GM19397 (cell line): ENCODE measurements around the gene MEIOSIN.
"Not testable (repeated sequence)": the region's sequence is repeated elsewhere in the genome, so short reads cannot be mapped to it uniquely, and the experiment has no call there.

ENCODE experiments used
- ATAC-seq: cut with Tn5 transposase; IDR thresholded peaks from one replicate; pipeline ENCODE4 v1.9.1; 2021; ENCODE audit warnings: mild to moderate bottlenecking, moderate library complexity; ENCODE audit not compliant: unreplicated experiment

Gene MEIOSIN

GRCh38 chr19:45798995-45799517 lies 65.8 kb downstream of the MEIOSIN start:
- no peak for ATAC-seq

GRCh38 chr19:45799541-45799940 lies 66.3 kb downstream of the MEIOSIN start:
- ATAC-seq, result not testable (repeated sequence)

- ATAC-seq, result no peak
These were observed 66.9 kb downstream of the MEIOSIN start for GRCh38 chr19:45800070-45800553.

GRCh38 chr19:45801603-45802175 lies 68.5 kb downstream of the MEIOSIN start:
- no peak for ATAC-seq

GRCh38 chr19:45804140-45804958 lies 71.1 kb downstream of the MEIOSIN start:
- no peak for ATAC-seq

GRCh38 chr19:45804959-45805230 lies 71.7 kb downstream of the MEIOSIN start:
- ATAC-seq, result no peak

GRCh38 chr19:45805719-45806118 lies 72.5 kb downstream of the MEIOSIN start:
- no peak for ATAC-seq

GRCh38 chr19:45809643-45810159 lies 76.5 kb downstream of the MEIOSIN start:
- no peak for ATAC-seq

- no peak for ATAC-seq
These were observed 79.1 kb downstream of the MEIOSIN start for GRCh38 chr19:45812297-45812696.
